ENCODE measurements around the gene ATXN1.

Gene ATXN1

GRCh38 chr6:16723826-16724225 is 37.4 kb downstream of the ATXN1 start (continued):
- no peak for TF ChIP-seq ZBTB11 (tag by site-specific recombination; conservative IDR thresholded peaks at IDR 0.05; ENCODE audit: low read depth)
- peak; percentile 55; the same call in 1 of the 2 replicates for TF ChIP-seq SP7 (tag by site-specific recombination; IDR thresholded peaks at IDR 0.05)
- TF ChIP-seq PRDM2 (tag by site-specific recombination; IDR thresholded peaks at IDR 0.05; ENCODE audit: borderline replicate concordance), result no peak
- no peak for TF ChIP-seq ZFP3 (tag by site-specific recombination; IDR thresholded peaks at IDR 0.05; ENCODE audit: low read depth)
- TF ChIP-seq ZNF670 (tag by site-specific recombination; IDR thresholded peaks at IDR 0.05; ENCODE audit: low read depth), result no peak
- TF ChIP-seq PRDM1 (tag by site-specific recombination; IDR thresholded peaks at IDR 0.05), result no peak
- TF ChIP-seq ZEB2 (tag by site-specific recombination; IDR thresholded peaks at IDR 0.05), result peak; percentile 87

- Histone ChIP-seq H3K36me3 (ENCODE audit: control insufficient read depth in 2 of 2, insufficient read depth in 1 of 2, low read length in 2 of 2) (no peaks in the 10 kb centered on the region), H3K4me3 (ENCODE audit: low read depth, low read length) (no peak overlapping the region), H3K4me1 (ENCODE audit: control insufficient read depth, insufficient read depth, low read length) (peaks cover 71% of the 10 kb centered on the region), H3K27ac (ENCODE audit: extremely low read depth, low read depth, low read length) (no peak overlapping the region), H3K9me3 (ENCODE audit: control insufficient read depth, insufficient read depth, low read depth, low read length) (no peaks in the 10 kb centered on the region)
- ChIA-PET CTCF (interaction anchor here (0.6 to 6.9 kb wide), 6 partner anchors 10 to 392 kb away, joined by 3 to 66 read pairs (median 11); partner anchors contain the start of gene ATXN1), POLR2A (interaction anchor here (2.0 to 3.8 kb wide), 2 partner anchors 10 to 38 kb away, joined by 6 to 17 read pairs; partner anchors contain the start of gene ATXN1)
- TF ChIP-seq ZNF132 (tag by site-specific recombination; IDR thresholded peaks at IDR 0.05; ENCODE audit: borderline replicate concordance) (no peak), ZNF76 (tag by site-specific recombination; IDR thresholded peaks at IDR 0.05; ENCODE audit: borderline replicate concordance, low read depth) (no peak), ZNF18 (tag by site-specific recombination; IDR thresholded peaks at IDR 0.05) (no peak), EGR2 (tag by site-specific recombination; IDR thresholded peaks at IDR 0.05; ENCODE audit: low read depth) (no peak), FEZF1 (tag by site-specific recombination; IDR thresholded peaks at IDR 0.05) (no peak), ZNF398 (tag by site-specific recombination; IDR thresholded peaks at IDR 0.05) (no peak)
- TF ChIP-seq, protein P1, sequence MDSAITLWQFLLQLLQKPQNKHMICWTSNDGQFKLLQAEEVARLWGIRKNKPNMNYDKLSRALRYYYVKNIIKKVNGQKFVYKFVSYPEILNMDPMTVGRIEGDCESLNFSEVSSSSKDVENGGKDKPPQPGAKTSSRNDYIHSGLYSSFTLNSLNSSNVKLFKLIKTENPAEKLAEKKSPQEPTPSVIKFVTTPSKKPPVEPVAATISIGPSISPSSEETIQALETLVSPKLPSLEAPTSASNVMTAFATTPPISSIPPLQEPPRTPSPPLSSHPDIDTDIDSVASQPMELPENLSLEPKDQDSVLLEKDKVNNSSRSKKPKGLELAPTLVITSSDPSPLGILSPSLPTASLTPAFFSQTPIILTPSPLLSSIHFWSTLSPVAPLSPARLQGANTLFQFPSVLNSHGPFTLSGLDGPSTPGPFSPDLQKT (IDR thresholded peaks at IDR 0.05; ENCODE audit: borderline replicate concordance, low read depth, low read length), result no peak
Observed at GRCh38 chr6:16723402-16723801, 37.9 kb downstream of the ATXN1 start.
